Muscle of leg (tissue), 16 donors: ENCODE results near the gene TPD52L2. TPM values are rescaled to one million over a fixed set of nuclear protein-coding genes. Genes with fewer than 3 reads are reported as not detected.

Experiments
- DNase-seq: peaks from one replicate; pipeline ENCODE4 v3.0.0; 2013
- H3K27ac ChIP-seq: one replicate; pipeline ENCODE4 v1.5.1; 2013; ENCODE audit warnings: mild to moderate bottlenecking, low read length, control low read depth
- H3K27me3 ChIP-seq: one replicate; pipeline ENCODE4 v1.6.1; 2013; ENCODE audit warnings: low read length; ENCODE audit not compliant: control insufficient read depth, insufficient read depth
- H3K36me3 ChIP-seq: one replicate; pipeline ENCODE4 v1.6.1; 2013; ENCODE audit warnings: low read length; ENCODE audit not compliant: control insufficient read depth, insufficient read depth
- H3K4me1 ChIP-seq: one replicate; pipeline ENCODE4 v1.6.1; 2013; ENCODE audit warnings: low read length; ENCODE audit not compliant: control insufficient read depth, insufficient read depth
- H3K4me3 ChIP-seq: one replicate; pipeline ENCODE4 v1.5.1; 2013; ENCODE audit warnings: low read length, control low read depth
- H3K9me3 ChIP-seq: replicated peaks from 2 replicates; pipeline ENCODE4 v1.6.1; 2013; ENCODE audit warnings: low read depth, low read length; ENCODE audit not compliant: control insufficient read depth
- WGBS: methylation state at CpG from one replicate; pipeline ENCODE4 v1.1.5; 2013; ENCODE audit warnings: missing lambda C conversion rate; ENCODE audit not compliant: insufficient coverage; 5-methylcytosine and 5-hydroxymethylcytosine counted together
- long read RNA-seq, 11 donors: transcript quantifications; one replicate each; lab custom pipeline, GENCODE V29; 2026
- polyA plus RNA-seq, 8 donors: library from polyadenylated mRNA; unstranded; fragments of 120-200 nt; gene quantifications; one replicate each; pipeline versions ENCODE4 v1.2.1 to v1.2.3, GENCODE V29; 2013; ENCODE audit warnings: inconsistent platforms in 1 of 8, low replicate concordance in 1 of 8; ENCODE audit not compliant: insufficient read length in 8 of 8, insufficient read depth in 1 of 8
- total RNA-seq: library from RNA; stranded (reverse); fragments of 120-200 nt; gene quantifications from one replicate; pipeline ENCODE4 v1.2.4, GENCODE V29; 2013

The TPD52L2 gene
- total RNA-seq, result 48.9 TPM
- 10 to 100 TPM; 69.0 to 86.7 (median 79.4) TPM for polyA plus RNA-seq
- long read RNA-seq, donor 1, full-length matches to known transcripts, result 5 of 5 reads
- long read RNA-seq, donor 1, partial matches to known transcripts, result 0 of 5 reads
- long read RNA-seq, donor 1, other reads (novel, unspliced or antisense), result 0 of 5 reads
- long read RNA-seq, donor 2, partial matches to known transcripts, result 0 of 2 reads
- long read RNA-seq, donor 2, other reads (novel, unspliced or antisense), result 0 of 2 reads
- long read RNA-seq, donor 3, full-length matches to known transcripts, result 25 of 57 reads
- long read RNA-seq, donor 3, partial matches to known transcripts, result 32 of 57 reads
- long read RNA-seq, donor 3, other reads (novel, unspliced or antisense), result 0 of 57 reads
- long read RNA-seq, donor 4, full-length matches to known transcripts, result 29 of 59 reads
- long read RNA-seq, donor 4, partial matches to known transcripts, result 30 of 59 reads
- long read RNA-seq, donor 4, other reads (novel, unspliced or antisense), result 0 of 59 reads
- long read RNA-seq, donor 5, transcript TPD52L2-202 (7 exons, 2,297 nt), result major isoform, 26 of 64 reads
- long read RNA-seq, donor 5, transcript TPD52L2-203 (6 exons, 2,237 nt), result major isoform, 26 of 64 reads
- long read RNA-seq, donor 5, partial matches to known transcripts, result 12 of 64 reads
- long read RNA-seq, donor 5, other reads (novel, unspliced or antisense), result 0 of 64 reads
- long read RNA-seq, donor 6, full-length matches to known transcripts, result 53 of 87 reads
- long read RNA-seq, donor 6, partial matches to known transcripts, result 34 of 87 reads
- long read RNA-seq, donor 6, other reads (novel, unspliced or antisense), result 0 of 87 reads
- long read RNA-seq, donor 7, full-length matches to known transcripts, result 48 of 65 reads
- long read RNA-seq, donor 7, partial matches to known transcripts, result 17 of 65 reads
- long read RNA-seq, donor 7, other reads (novel, unspliced or antisense), result 0 of 65 reads
- long read RNA-seq, donor 8, full-length matches to known transcripts, result 16 of 16 reads
- long read RNA-seq, donor 8, partial matches to known transcripts, result 0 of 16 reads
- long read RNA-seq, donor 8, other reads (novel, unspliced or antisense), result 0 of 16 reads
- long read RNA-seq, donor 9, full-length matches to known transcripts, result 18 of 39 reads
- long read RNA-seq, donor 9, partial matches to known transcripts, result 21 of 39 reads
- long read RNA-seq, donor 9, other reads (novel, unspliced or antisense), result 0 of 39 reads
- long read RNA-seq, donor 10, full-length matches to known transcripts, result 43 of 54 reads
- long read RNA-seq, donor 10, partial matches to known transcripts, result 11 of 54 reads
- long read RNA-seq, donor 10, other reads (novel, unspliced or antisense), result 0 of 54 reads
- long read RNA-seq, donor 11, full-length matches to known transcripts, result 27 of 32 reads
- long read RNA-seq, donor 11, partial matches to known transcripts, result 5 of 32 reads
- long read RNA-seq, donor 11, other reads (novel, unspliced or antisense), result 0 of 32 reads

DNA sequence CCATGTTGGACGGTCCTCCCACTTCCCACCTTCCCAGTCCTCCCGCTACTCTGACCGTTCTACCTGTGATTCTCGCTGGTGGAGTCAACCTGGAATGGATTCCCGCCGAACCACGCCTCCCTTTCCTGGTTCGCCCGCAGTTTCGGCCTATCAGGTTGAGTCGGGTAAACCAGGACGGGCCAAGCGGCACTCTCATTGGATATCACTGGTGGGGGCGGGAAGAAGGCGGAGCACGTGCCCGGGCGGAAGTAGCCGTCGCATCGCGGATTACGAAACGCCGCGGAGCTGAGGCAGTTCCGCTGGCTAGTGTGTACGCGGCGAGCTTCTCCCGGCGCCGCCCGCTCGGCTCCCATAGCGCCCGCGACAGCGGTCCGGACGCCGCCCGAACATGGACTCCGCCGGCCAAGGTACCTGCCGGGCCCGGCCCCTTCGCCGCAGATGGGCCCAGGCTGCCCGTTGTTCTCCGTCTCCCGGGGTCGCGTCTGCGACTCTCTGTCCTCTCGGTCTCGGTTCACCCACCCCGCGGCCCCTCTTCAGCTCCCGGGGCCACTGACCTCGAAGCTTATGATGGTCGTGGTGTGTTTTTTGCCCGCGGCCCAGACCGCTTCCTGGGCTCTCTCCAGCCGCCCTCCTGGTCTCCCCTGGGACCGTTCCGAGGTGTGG lies at the start of gene TPD52L2:
TSS of gene TPD52L2 (plus strand) at position 293 of the 663 bp plus-strand sequence. CDS start at position 389, 96 bp downstream.
- Histone ChIP-seq H3K4me1 (peaks cover 23% of the 10 kb centered on the region), H3K27ac (peak within 1 kb of the TSS; percentile 95), H3K36me3 (peaks cover 31% of the 10 kb centered on the region), H3K4me3 (peak within 1 kb of the TSS; percentile 96), H3K9me3 (no peaks in the 10 kb centered on the region), H3K27me3 (no peaks in the 10 kb centered on the region)
- under 1% methylated on average over 68 of the region's 68 CpGs for WGBS
- peak; percentile 99 for DNase-seq

DNA sequence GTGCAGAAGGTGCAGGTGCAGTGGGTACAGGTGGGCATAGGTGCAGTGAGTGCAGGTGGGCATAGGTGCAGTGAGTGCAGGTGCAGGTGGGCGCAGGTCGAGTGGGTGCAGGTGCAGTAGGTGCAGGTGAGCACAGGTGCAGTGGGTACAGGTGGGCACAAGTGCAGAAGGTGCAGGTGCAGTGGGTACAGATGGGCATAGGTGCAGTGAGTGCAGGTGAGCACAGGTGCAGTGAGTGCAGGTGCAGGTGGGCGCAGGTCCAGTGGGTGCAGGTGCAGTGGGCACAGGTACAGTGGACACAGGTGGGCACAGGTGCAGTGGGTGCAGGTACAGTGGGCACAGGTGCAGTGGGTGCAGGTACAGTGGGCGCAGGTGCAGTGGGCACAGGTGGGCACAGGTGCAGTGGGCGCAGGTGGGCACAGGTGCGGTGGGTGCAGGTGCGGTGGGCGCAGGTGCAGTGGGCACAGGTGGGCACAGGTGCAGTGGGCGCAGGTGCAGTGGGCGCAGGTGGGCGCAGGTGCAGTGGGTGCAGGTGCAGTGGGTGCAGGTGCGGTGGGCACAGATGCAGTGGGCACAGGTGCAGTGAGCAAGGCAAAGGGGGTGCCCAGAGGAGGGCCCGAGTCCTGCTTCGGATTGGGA lies 49.3 kb upstream of the TPD52L2 start:
- no peaks in the 10 kb centered on the region for H3K27me3 ChIP-seq
- no peak overlapping the region for H3K4me3 ChIP-seq
- 92% methylated on average over 10 of the region's 14 CpGs for WGBS
- H3K36me3 ChIP-seq, result no peaks in the 10 kb centered on the region
- no peak overlapping the region for H3K27ac ChIP-seq
- peaks cover 6% of the 10 kb centered on the region for H3K4me1 ChIP-seq
- no peaks in the 10 kb centered on the region for H3K9me3 ChIP-seq
- no peak for DNase-seq

DNA sequence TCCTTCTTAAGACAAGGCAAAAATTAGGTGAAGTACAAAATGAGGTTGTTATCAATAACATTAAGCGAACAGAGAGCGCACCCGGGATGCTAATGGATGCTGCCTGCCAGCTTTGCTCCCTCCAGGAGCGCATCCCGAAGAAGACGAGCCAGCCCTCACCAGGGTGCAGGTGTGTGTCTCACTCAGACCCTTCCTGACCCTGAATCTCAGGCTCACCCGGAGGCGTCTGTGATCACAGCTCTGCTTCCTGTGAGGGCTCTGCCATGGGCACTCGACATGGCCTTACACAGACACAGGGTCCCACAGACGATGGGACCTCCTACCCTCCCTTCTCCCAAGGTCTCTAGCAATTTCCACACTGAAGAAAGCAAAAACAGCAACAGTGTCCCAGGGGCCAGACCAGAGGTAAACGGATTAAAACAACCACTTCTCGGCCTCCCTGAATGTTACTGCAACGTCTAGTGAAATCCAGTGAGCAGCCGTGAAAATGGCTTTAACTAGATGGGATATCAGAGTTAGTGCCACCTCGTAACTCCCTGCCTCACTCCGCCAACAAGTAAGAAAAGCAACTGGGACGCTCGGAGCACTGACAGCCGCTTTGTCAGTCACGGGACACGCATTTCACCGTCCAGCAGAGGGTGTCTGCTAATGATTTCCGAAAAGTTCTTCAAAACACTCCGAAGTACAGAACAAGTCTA lies 45.7 kb upstream of the TPD52L2 start:
- Histone ChIP-seq H3K4me1 (peaks cover 6% of the 10 kb centered on the region), H3K4me3 (no peak overlapping the region), H3K36me3 (peaks cover 7% of the 10 kb centered on the region), H3K9me3 (no peaks in the 10 kb centered on the region), H3K27me3 (no peaks in the 10 kb centered on the region), H3K27ac (no peak overlapping the region)
- 43% methylated on average over 16 of the region's 24 CpGs for WGBS
- peak; percentile 69 for DNase-seq

DNA sequence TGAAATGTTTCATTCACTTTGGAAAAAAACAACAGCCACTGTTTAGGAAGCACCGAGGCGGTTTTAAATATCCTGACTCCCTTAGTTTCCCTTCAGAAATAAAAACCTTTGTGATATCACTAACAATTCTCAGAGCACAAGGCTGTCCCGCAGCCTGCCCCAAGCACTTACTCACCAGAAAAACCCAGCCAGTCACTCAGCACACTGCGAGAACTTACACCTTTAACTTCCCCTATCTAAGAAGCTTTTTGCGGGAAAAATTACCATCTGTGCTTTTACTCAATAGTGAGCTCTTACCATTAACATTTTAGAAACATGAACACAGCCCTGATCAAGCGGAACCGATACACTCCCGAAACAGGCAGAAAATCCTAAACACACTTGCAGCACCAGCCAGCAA lies 43.3 kb upstream of the TPD52L2 start:
- H3K27me3 ChIP-seq, result no peaks in the 10 kb centered on the region
- peaks cover 10% of the 10 kb centered on the region for H3K36me3 ChIP-seq
- peaks cover 3% of the 10 kb centered on the region for H3K4me1 ChIP-seq
- no peak overlapping the region for H3K27ac ChIP-seq
- H3K4me3 ChIP-seq, result no peak overlapping the region
- H3K9me3 ChIP-seq, result no peaks in the 10 kb centered on the region
- no peak for DNase-seq
- WGBS, result 86% methylated on average over 5 of the region's 8 CpGs

- Histone ChIP-seq H3K9me3 (no peaks in the 10 kb centered on the region), H3K27me3 (no peaks in the 10 kb centered on the region), H3K4me3 (no peak overlapping the region), H3K27ac (no peak overlapping the region), H3K4me1 (peaks cover 3% of the 10 kb centered on the region), H3K36me3 (peaks cover 10% of the 10 kb centered on the region)
- no peak for DNase-seq
- WGBS, result 78% methylated on average over 13 of the region's 15 CpGs
Observed at GRCh38 chr20:63822276-63822696, 42.8 kb upstream of the TPD52L2 start.

- Histone ChIP-seq H3K9me3 (no peaks in the 10 kb centered on the region), H3K4me1 (peaks cover 12% of the 10 kb centered on the region), H3K36me3 (peaks cover 10% of the 10 kb centered on the region), H3K27ac (no peak overlapping the region), H3K4me3 (no peak overlapping the region), H3K27me3 (peaks cover 2% of the 10 kb centered on the region)
- no peak for DNase-seq
- WGBS, result 66% methylated on average over 4 of the region's 12 CpGs
Observed at GRCh38 chr20:63823691-63824311, 41.3 kb upstream of the TPD52L2 start.

DNA sequence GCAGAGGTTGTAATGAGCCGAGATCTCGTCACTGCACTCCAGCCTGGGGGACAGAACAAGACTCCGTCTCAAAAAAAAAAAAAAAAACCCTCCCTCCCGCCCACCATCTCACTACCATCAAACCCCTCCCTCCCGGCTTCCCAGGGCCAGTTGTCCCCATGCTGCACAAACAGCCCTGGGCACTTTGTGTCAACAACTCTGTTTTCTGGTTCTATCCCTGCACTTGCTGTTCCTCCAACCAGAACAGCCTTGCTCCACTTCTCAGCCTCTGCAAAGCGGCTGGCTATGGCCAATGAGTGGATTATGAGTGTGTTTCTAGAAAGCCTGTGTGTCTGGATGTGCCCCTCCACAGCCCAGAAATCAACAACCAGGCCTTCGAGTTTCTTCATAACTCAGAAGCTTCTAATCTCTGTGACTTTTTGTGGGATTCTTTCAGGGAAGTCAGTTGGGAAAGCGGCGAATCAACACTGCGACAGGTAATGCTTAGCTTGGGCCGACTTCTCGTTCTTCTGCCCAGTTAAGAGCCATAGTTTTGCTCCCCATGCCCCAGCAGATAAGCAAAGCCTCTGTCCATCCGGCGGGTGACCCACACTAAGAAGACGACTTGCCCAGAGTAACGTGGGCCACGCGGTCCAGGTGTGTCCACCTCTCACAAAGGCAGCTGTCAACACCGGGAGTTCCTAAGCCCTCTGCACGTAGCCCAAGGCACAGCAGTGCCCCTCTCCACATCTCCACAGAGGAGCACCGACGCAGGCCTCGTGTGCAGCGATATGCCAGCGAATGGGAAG lies 39.5 kb upstream of the TPD52L2 start:
- H3K9me3 ChIP-seq, result no peaks in the 10 kb centered on the region
- H3K4me3 ChIP-seq, result no peak overlapping the region
- H3K36me3 ChIP-seq, result peaks cover 10% of the 10 kb centered on the region
- DNase-seq, result no peak
- no peak overlapping the region for H3K27ac ChIP-seq
- 85% methylated on average over 13 of the region's 25 CpGs for WGBS
- peaks cover 19% of the 10 kb centered on the region for H3K4me1 ChIP-seq
- peaks cover 9% of the 10 kb centered on the region for H3K27me3 ChIP-seq

DNA sequence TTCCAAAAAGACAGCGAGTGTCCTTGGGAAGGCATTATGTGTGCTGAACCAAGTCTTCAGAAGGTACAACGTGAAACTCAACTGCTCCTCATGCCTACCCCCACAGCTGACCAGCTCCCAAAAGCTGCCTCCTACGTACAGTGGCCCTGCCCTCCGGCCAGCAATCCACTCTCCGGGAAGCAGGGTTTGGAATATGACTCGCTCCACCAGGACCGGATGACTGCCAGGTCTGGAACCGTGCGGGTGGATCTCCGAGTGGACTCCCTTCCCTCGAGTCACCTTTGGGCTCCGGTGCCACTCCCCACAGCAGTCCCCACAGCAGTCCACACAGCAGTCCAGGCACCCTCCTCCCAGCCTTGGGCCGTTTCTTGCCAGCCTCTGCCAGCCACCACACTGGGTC lies 38.3 kb upstream of the TPD52L2 start:
- no peaks in the 10 kb centered on the region for H3K9me3 ChIP-seq
- DNase-seq, result no peak
- no peak overlapping the region for H3K27ac ChIP-seq
- peaks cover 19% of the 10 kb centered on the region for H3K4me1 ChIP-seq
- H3K4me3 ChIP-seq, result no peak overlapping the region
- peaks cover 10% of the 10 kb centered on the region for H3K36me3 ChIP-seq
- H3K27me3 ChIP-seq, result peaks cover 9% of the 10 kb centered on the region
- 77% methylated on average over 10 of the region's 13 CpGs for WGBS
